ENCODE results near the gene CLDN10.
"Not testable (repeated sequence)": the region's sequence is repeated elsewhere in the genome, so short reads cannot be mapped to it uniquely, and the experiment has no call there.

The CLDN10 gene, protein sequence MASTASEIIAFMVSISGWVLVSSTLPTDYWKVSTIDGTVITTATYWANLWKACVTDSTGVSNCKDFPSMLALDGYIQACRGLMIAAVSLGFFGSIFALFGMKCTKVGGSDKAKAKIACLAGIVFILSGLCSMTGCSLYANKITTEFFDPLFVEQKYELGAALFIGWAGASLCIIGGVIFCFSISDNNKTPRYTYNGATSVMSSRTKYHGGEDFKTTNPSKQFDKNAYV

GRCh38 chr13:95552539-95553441 lies at the start of gene CLDN10:
Gene CLDN10 (plus strand): TSS chr13:95552720. CDS start chr13:95552754, 34 bp downstream.
- DNase-seq: no peak

GRCh38 chr13:95503662-95504061 lies 48.9 kb upstream of the CLDN10 start:
- no peak for DNase-seq

DNA sequence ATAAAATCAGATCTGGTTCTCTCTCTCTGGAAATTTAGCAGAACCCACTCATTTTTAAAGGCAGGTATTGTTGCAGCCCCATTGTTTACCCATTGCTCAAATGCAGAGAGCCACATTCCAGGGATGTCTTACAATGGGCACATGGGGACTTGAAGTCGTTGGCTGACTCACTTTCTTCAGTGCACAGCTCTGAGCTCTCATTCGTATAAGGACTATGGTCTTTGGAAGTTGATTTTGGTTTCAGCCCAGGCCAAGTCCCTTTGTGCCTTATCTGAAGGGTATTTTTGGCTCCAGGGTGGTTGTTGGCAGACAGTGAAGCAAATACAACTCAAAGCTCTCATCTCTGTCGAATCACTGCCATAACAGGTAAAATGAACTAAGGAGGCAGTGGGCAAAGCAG lies 47.3 kb upstream of the CLDN10 start:
- DNase-seq: no peak

GRCh38 chr13:95505986-95506385 lies 46.5 kb upstream of the CLDN10 start:
- DNase-seq: no peak

- DNase-seq: no peak
These were observed 44.5 kb upstream of the CLDN10 start for GRCh38 chr13:95507991-95508390.

- DNase-seq: no peak
These were observed 43.5 kb upstream of the CLDN10 start for GRCh38 chr13:95508996-95509395.

DNA sequence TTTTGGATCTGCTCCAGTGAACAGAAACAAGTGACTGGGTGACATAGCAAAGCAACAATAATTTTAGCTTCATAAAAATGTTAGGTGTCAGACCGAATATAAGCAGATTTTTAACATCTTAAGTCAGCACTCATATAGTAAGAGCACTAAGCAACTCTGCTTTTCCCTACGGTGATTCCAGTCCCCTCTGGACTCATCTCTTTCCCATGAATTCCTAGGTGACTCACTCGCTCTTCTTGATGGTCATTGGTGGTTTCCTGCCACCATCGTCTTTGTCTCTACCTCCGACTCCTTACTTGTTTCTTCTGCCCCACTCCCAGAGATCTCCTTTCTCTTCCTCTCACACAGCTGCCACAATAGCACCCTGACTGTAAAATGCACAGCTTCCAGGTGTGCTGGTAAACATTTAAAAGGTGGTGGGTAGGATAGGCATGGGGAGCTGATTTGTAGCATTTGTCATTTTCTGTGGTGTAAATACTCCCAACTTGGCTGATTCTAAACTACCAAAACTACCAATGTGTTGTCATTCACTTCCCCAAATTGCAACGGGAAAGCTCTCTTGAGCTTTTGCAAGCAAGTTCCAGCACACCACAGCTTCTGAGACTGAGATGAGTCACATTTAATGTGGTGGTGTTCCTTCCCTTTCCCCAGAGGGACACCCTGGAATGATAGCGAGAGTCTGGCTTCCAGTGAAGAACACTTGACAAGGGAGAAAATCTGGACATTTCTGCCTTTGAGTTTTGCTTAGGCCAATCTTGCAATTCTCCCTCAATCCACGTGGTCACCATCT lies 42.8 kb upstream of the CLDN10 start:
- no peak for DNase-seq

DNA sequence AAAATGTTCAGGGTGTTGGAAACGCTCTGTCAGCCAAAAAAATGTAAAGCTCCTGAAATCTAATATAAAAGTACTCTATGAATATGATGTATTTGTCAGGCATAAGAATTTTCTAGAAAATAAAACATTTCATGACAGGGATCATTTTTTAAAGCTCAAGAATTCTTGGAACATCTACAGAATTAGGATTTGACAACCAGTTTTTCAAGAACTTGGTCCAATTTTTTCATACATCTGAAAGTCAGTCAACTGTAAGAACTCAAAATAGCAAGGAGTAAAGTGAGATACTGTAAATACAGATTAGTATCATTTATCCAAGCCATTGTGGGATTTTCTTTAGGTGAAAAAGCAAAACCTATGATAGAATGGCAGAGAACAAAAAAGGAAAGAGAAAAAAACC lies 41.6 kb upstream of the CLDN10 start:
- DNase-seq: no peak

DNA sequence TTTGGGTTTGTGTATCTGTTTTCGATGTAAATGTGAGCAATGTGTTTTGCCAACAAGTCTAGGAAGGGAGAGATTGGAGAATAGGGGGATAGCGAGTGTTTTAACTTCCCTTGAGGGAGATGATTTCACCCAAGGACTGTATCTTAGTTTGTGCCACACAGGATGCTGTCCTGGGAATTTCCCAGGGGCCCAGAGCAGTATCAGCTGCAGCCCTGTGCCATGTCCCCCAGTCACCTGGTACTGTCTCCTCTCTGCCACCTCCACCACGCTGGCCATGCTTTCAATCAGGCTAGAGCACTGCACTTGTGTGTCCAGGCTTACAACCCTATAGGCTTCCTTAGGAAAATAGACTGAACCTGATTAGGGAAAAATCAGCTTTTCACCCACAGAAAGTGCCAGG lies 40.1 kb upstream of the CLDN10 start:
- DNase-seq: no peak

DNA sequence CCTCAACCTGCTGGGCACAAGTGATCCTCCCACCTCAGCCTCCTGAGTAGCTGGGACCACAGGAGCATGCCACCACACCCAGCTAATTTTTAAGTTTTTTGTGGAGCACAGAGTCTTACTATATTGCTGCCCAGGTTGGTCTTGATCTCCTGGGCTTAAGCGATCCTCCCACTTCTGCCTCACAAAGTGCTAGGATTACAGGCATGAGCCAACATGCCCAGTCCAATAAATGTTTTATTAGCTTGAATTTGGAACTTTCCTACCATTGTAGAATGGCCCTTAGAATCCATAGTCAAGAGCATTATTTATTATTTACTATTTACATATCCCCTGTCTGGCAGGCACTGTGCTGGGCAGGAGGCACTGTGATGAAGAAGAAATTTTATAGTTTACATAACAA lies 39.6 kb upstream of the CLDN10 start:
- no peak for DNase-seq

DNA sequence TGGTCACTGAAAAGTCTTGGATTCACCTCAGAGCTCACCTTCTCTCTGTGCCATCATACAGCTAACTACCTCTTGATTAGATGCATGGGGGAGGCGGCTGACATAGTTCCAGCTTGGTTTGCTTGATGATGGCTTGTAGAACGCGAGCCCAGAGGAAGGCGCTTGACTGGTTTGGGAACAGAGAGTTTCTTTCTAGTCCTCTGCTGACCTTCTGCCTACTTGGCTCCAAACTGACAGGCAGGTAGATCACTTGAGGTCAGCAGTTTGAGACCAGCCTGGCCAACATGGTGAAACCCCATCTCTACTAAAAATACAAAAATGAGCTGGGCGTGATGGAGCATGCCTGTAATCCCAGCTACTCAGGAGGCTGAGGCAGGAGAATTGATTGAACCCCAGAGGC lies 36.9 kb upstream of the CLDN10 start:
- not testable (repeated sequence) for DNase-seq

DNA sequence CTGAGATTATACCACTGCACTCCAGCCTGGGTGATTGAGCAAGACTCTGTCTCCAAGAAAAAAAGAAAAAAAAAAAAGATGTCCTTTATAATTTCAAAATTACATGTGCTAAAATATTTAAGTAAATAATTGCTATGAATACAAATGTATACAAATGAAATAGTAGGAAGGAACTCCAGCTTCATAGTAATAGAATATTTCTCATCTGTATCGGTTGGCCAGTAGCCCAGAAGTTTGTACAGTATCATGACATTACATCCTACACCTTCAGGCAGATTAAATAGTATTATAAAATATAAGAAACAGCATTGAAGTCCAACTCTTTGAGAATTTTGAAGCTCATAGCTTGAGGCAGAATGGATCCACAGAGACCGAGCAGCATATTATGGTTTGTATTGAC lies 36.5 kb upstream of the CLDN10 start:
- DNase-seq: no peak

DNA sequence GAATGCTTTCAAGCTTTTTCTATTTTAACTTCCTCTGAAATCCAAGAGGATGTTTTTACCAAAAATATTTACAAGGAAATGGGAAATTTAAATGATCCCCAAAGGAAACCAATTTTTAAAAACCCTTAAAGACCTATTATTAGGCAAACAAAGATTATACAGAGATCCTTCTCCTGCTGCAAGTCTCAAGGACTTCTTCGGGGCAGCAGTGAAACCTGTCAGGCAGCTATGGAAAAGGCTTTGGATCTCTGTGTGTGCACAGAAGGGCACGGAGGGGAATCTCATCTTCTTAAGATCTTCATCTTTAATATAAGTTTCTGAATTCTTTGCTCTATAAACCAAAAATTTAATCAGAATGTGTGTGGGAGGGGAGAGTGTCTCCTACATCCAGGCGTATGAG lies 36.0 kb upstream of the CLDN10 start:
- no peak for DNase-seq

DNA sequence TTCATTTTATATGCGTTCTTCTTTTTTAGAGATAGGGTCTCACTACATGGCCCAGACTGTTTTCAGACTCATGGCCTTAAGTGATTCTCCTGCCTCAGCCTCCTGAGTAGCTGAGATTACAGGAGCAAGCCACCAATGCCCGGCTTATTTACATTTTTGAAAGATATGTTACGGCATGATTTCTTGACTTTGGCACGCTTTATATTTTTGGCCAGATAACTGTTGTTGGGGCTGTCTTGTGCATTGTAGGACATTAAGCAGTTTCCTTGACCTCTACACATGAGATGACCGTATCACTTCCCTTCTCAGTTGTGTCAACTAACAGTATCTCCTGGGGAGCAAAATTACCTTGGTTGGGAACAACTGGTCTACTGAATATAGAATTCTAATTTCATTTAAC lies 28.9 kb upstream of the CLDN10 start:
- DNase-seq: no peak

DNA sequence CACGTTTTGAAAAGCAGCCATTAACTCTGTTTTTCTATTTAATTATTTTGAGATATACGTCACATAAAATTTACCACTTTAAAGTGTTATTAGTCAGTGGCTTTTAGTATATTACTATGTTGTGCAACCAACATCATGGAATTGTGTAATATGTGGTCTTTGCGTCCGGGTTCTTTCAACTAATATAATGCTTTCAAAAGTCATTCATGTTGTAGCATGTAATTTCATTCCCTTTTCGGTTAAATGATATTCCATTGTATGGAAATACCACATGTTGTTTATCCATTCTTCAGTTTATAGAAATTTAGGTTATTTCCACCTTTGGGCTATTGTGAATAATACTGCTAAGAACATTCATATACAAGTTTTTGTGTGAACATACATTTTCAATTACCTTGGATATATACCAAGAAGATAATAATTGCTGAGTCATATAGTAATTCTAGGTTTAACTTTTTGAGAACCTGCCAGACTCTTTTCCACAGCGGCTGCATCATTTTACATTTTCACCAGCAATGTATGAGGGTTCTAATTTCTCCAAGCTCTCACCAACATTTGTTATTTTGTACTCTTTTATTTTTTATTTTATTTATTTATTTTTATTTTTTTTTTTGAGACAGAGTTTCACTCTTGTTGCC lies 28.1 kb upstream of the CLDN10 start:
- DNase-seq: no peak

DNA sequence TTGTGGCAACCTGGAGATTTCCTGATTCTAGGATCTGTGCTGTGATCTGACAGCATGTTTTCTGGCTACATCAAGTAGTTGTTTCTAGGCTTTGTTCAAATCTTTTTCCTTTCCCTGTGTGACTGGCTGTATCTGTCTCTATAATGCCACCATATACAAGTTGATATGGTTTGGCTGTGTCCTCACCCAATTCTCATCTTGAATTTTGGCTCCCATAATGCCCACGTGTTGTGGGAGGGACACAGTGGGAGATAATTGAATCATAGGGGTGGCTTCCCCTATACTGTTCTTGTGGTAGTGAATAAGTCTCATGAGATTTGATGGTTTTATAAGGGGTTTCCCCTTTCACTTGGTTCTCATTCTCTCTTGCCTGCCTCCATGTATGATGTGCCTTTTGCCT lies 24.6 kb upstream of the CLDN10 start:
- no peak for DNase-seq

DNA sequence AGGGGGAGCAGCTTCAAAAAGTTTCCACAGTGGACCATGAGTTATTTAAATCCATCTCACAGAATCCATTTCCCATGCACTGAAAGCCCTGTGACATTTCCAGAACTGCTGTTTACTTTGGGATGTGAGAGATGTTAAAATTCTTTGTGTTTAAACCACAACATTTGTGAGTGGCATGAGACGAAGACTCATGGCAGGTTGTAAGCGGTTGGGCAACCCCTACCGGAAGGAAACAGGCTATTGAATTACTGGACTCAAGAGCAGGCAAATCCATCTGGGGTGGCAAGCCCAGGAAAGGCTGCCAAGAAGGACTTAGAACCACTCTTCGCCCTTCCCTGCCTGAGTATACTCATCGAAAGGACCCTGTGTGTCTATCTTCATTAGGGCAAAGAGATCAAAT lies 22.3 kb upstream of the CLDN10 start:
- no peak for DNase-seq

GRCh38 chr13:95533545-95534160 lies 18.9 kb upstream of the CLDN10 start:
- DNase-seq: no peak

DNA sequence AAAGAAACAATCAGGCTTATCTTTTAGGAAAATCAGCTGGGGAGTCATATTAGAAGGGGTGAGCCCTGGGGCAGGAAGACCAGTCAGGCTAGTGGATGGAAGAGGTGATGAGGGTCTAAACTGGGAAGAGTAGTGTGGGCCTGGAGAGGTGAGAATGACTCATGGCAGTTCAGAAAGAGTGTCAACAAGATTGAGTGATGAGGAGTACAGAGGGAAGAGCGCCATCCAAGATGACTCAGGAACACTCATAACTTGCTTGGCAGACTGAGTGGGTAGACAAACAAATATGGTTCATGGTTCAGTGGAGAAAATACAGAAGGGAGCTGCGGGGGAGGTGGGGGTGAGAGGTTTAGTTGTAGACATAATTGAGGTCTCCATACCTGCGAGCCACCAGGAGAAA lies 17.3 kb upstream of the CLDN10 start:
- DNase-seq: no peak

GRCh38 chr13:95536632-95537241 lies 15.8 kb upstream of the CLDN10 start:
- no peak for DNase-seq

DNA sequence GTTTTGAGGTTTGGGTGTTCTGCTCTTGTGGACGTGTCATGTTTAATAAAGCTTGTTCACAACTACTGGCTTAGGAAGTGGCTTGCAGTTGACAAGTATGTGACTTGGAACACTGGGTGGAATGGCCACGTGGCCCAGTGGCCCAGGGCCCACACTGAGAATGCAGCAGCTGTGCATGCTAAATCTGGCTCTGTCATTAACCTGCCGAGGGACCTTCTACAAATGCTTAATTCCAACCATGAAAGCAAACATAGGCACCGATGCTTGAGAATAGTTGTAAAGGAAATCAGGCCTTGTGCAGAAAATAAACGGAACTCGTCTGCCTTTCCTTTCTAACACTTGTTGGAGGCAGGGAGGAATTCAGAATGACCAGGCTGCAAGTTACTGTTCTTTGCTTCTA lies 11.6 kb upstream of the CLDN10 start:
- no peak for DNase-seq

DNA sequence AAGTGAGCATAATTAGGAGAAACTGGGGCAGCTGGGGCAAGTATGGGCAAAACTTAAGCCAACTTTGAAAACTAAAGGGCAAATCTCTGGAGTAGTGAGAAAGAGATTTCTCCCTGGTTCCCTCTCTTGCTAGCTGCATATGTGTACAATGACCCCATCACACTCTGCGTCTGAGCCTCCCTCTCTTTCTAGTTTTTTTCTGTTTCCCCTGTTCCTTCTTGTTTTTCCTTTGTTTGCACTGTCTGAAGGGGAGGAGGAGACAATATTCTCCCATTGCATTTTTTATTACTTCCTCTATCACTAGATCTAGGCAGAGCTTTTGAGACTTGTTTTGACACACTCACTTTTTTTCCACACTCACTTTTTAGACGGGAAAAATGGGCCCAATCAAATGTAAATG lies 11.2 kb upstream of the CLDN10 start:
- no peak for DNase-seq

All from activated CD8-positive, alpha-beta memory T cell treated with anti-CD3 and anti-CD28 coated beads, Interleukin-2, amount 50 U/mL, for 4 hours (primary cell).